A549 (cell line): ENCODE results near the gene TCTN3. TPM values are rescaled to one million over a fixed set of nuclear protein-coding genes. Genes with fewer than 3 reads are reported as not detected.

Experiments
- ATAC-seq, 2 experiments: fragments of 200-7000 bp in 1 of 2; fragments of >200 bp in 1 of 2; cut with Nextera tagmentation in 1 of 2; cut with Tn5 transposase in 1 of 2; 3 replicates each; pipeline versions ENCODE4 v1.8.0 to v1.9.1; 2018 to 2020; ENCODE audit warnings: mild to moderate bottlenecking in 1 of 2, moderate library complexity in 1 of 2
- CTCF ChIA-PET: fragments of 300-600 bp; sonication (Branson Sonifier 250); formaldehyde crosslinking; extraction: SDS; loops from one replicate; lab custom pipeline; 2021; ENCODE audit warnings: antibody characterized with exemption, inconsistent platforms; lab: Yijun Ruan, JAX
- POLR2A ChIA-PET: fragments of 350-600 bp; formaldehyde crosslinking; extraction: SDS; loops from one replicate; lab custom pipeline; 2021; ENCODE audit warnings: antibody characterized with exemption, inconsistent platforms; lab: Yijun Ruan, JAX
- DNase-seq, 2 experiments: peaks; one replicate each; pipeline versions ENCODE4 v3.0.0 to v3.0.0-alpha.2; 2011 to 2016; ENCODE audit warnings: low read depth in 1 of 2, low spot score in 1 of 2
- FAIRE-seq: peaks from 2 replicates; lab custom pipeline; 2011; peaks lifted over from hg19 to GRCh38; lab: Jason Lieb, UNC
- H3K27ac ChIP-seq, 2 experiments: fragments of >200 bp; sonication (Bioruptor Twin); formaldehyde crosslinking; 3 replicates each; pipeline ENCODE4 v1.5.1; 2016 to 2017
- H3K4me1 ChIP-seq: fragments of >200 bp; sonication (Bioruptor Twin); formaldehyde crosslinking; 3 replicates; pipeline ENCODE4 v1.6.1; 2016
- H3K4me2 ChIP-seq: fragments of >200 bp; sonication (Bioruptor Twin); formaldehyde crosslinking; 3 replicates; pipeline ENCODE4 v1.6.1; 2016
- H3K4me3 ChIP-seq: fragments of >200 bp; sonication (Bioruptor Twin); formaldehyde crosslinking; 3 replicates; pipeline ENCODE4 v1.5.1; 2016
- H3K9me3 ChIP-seq: fragments of >200 bp; sonication (Bioruptor Twin); formaldehyde crosslinking; 3 replicates; pipeline ENCODE4 v1.6.1; 2016
- BCL3 ChIP-seq: fragments of >200 bp; sonication (Bioruptor Twin); formaldehyde crosslinking; IDR thresholded peaks from 3 replicates; pipeline ENCODE4 v1.6.1; 2016
- CHD2 ChIP-seq: fragments of 150-350 bp; IDR thresholded peaks from 2 replicates; pipeline ENCODE4 v1.6.1; 2014; ENCODE audit warnings: low read length; ENCODE audit not compliant: partially characterized antibody
- EHMT2 ChIP-seq: fragments of 200-600 bp; sonication (generic); IDR thresholded peaks from 2 replicates; pipeline ENCODE4 v1.6.1; 2016; ENCODE audit warnings: antibody characterized with exemption, low read depth, mild to moderate bottlenecking, moderate library complexity
- FOSB ChIP-seq: fragments of 250-450 bp; sonication (Bioruptor Pico); IDR thresholded peaks from 2 replicates; pipeline ENCODE4 v1.5.0; 2020; ENCODE audit warnings: mild to moderate bottlenecking, moderate library complexity
- FOSL2 ChIP-seq, 2 experiments: fragments of 450-650 bp in 1 of 2; fragments of >200 bp in 1 of 2; sonication (Bioruptor Twin) in 1 of 2; formaldehyde crosslinking; IDR thresholded peaks; 2 replicates each; pipeline versions ENCODE4 v1.5.0 to v1.6.1; 2016 to 2020; ENCODE audit warnings: mild to moderate bottlenecking in 1 of 2, moderate library complexity in 1 of 2
- GATA3 ChIP-seq: IDR thresholded peaks from 2 replicates; pipeline ENCODE4 v1.6.1; 2012; ENCODE audit warnings: borderline replicate concordance
- HMGXB4 ChIP-seq: fragments of 250-450 bp; sonication (Bioruptor Pico); IDR thresholded peaks from 2 replicates; pipeline ENCODE4 v1.5.0; 2021; ENCODE audit warnings: mild to moderate bottlenecking, moderate library complexity, borderline replicate concordance
- HOXA7 ChIP-seq: fragments of 250-450 bp; sonication (Bioruptor Pico); IDR thresholded peaks from 2 replicates; pipeline ENCODE4 v1.5.0; 2020; ENCODE audit warnings: mild to moderate bottlenecking, moderate library complexity
- HOXB13 ChIP-seq: fragments of 250-450 bp; sonication (Bioruptor Pico); IDR thresholded peaks from 2 replicates; pipeline ENCODE4 v1.5.0; 2020; ENCODE audit warnings: low read depth, mild to moderate bottlenecking, moderate library complexity
- HOXB5 ChIP-seq: fragments of 250-450 bp; sonication (Bioruptor Pico); IDR thresholded peaks from 2 replicates; pipeline ENCODE4 v1.5.0; 2020; ENCODE audit warnings: mild to moderate bottlenecking, moderate library complexity
- JUNB ChIP-seq: fragments of >200 bp; sonication (Bioruptor Twin); formaldehyde crosslinking; IDR thresholded peaks from 2 replicates; pipeline ENCODE4 v1.6.1; 2016
- MAX ChIP-seq: IDR thresholded peaks from 2 replicates; pipeline ENCODE4 v1.6.1; 2012
- NFE2L2 ChIP-seq: fragments of 150-350 bp; conservative IDR thresholded peaks from 2 replicates; pipeline ENCODE4 v1.6.1; 2014; ENCODE audit warnings: low read length
- NPAS2 ChIP-seq: fragments of 250-450 bp; sonication (Bioruptor Pico); IDR thresholded peaks from 2 replicates; pipeline ENCODE4 v1.8.0; 2022; ENCODE audit warnings: mild to moderate bottlenecking, moderate library complexity, borderline replicate concordance
- POLR2A ChIP-seq: IDR thresholded peaks from 2 replicates; pipeline ENCODE4 v1.6.1; 2012; ENCODE audit warnings: mild to moderate bottlenecking, low read length
- POLR2AphosphoS2 ChIP-seq: conservative IDR thresholded peaks from 2 replicates; pipeline ENCODE4 v1.6.1; 2012; ENCODE audit warnings: low read length, improper control_type of control experiment, inconsistent platforms
- RAD21 ChIP-seq, 2 experiments: fragments of >200 bp in 1 of 2; sonication (Bioruptor Twin) in 1 of 2; formaldehyde crosslinking in 1 of 2; IDR thresholded peaks in 1 of 2; conservative IDR thresholded peaks in 1 of 2; 2 replicates in 1 of 2; 3 replicates in 1 of 2; pipeline ENCODE4 v1.6.1; 2012 to 2018; ENCODE audit warnings: inconsistent platforms in 1 of 2
- REST ChIP-seq: fragments of 200-600 bp; sonication (generic); IDR thresholded peaks from 2 replicates; pipeline ENCODE4 v1.6.1; 2016; ENCODE audit warnings: antibody characterized with exemption, mild to moderate bottlenecking, moderate library complexity
- SMC3 ChIP-seq: fragments of >200 bp; sonication (Bioruptor Twin); formaldehyde crosslinking; IDR thresholded peaks from 3 replicates; pipeline ENCODE4 v1.6.1; 2018; ENCODE audit warnings: inconsistent platforms
- ZC3H11A ChIP-seq: fragments of 450-650 bp; IDR thresholded peaks from 2 replicates; pipeline ENCODE4 v1.6.1; 2014; ENCODE audit warnings: antibody characterized with exemption, mild to moderate bottlenecking
- ZSCAN20 ChIP-seq: fragments of 250-450 bp; sonication (Bioruptor Pico); IDR thresholded peaks from 2 replicates; pipeline ENCODE4 v1.8.0; 2022; ENCODE audit warnings: mild to moderate bottlenecking, moderate library complexity
- WGBS: methylation state at CpG from one replicate; pipeline ENCODE4 v1.1.6; 2017; ENCODE audit errors: missing lambda C conversion rate; 5-methylcytosine and 5-hydroxymethylcytosine counted together
- polyA plus RNA-seq, 4 experiments: library from polyadenylated mRNA; depleted of rRNA in 3 of 4; stranded (reverse); fragments of >200 nt; fragmentation: RNase III in 1 of 4; extraction: RNeasy Plus Mini Kit Qiagen cat#74134 plus additional on column Dnase treatment in 1 of 4; gene quantifications; 2 replicates in 3 of 4; 3 replicates in 1 of 4; pipeline ENCODE4 v1.2.3, GENCODE V29; 2011 to 2017
- TF ChIP-seq, protein P1 (sequence below): fragments of 450-650 bp; IDR thresholded peaks from 2 replicates; pipeline ENCODE4 v1.6.1; 2014; ENCODE audit warnings: antibody characterized with exemption

The TCTN3 gene
- polyA plus RNA-seq, 2 of the 4 experiments (the other 2 are of a cell fraction): 36.5 to 55.5 TPM

GRCh38 chr10:95656291-95657164 lies 37.2 kb downstream of the TCTN3 start, which contains the start of gene ALDH18A1 (continued):
- no peak for TF ChIP-seq HOXA7 (CRISPR knock-in tag)
- no peak for TF ChIP-seq HOXB13 (CRISPR knock-in tag)
- no peak for TF ChIP-seq RAD21 (conservative IDR thresholded peaks at IDR 0.05 in 1 of 2, IDR thresholded peaks at IDR 0.05 in 1 of 2)
- no peak for TF ChIP-seq GATA3
- TF ChIP-seq, protein P1, sequence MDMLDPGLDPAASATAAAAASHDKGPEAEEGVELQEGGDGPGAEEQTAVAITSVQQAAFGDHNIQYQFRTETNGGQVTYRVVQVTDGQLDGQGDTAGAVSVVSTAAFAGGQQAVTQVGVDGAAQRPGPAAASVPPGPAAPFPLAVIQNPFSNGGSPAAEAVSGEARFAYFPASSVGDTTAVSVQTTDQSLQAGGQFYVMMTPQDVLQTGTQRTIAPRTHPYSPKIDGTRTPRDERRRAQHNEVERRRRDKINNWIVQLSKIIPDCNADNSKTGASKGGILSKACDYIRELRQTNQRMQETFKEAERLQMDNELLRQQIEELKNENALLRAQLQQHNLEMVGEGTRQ: peak; percentile 64
- TF ChIP-seq CHD2: no peak
- no peak for TF ChIP-seq NFE2L2
- TF ChIP-seq POLR2A: peak; percentile 78
- no peak for TF ChIP-seq FOSB (CRISPR knock-in tag)
- TF ChIP-seq HOXB5 (CRISPR knock-in tag): no peak
- no peak for TF ChIP-seq POLR2AphosphoS2
- TF ChIP-seq MAX: peak; percentile 95
- TF ChIP-seq ZC3H11A: no peak
- no peak for TF ChIP-seq REST

GRCh38 chr10:95655571-95656290 lies 38.0 kb downstream of the TCTN3 start:
- Histone ChIP-seq H3K27ac (peak overlapping the region; percentile 86 to 95), H3K4me2 (peak overlapping the region; percentile 91), H3K4me1 (peaks cover 8% of the 10 kb centered on the region; the same call in 1 of the 3 replicates), H3K9me3 (peaks cover 8% of the 10 kb centered on the region; the same call in 1 of the 3 replicates), H3K4me3 (peak overlapping the region; percentile 80)
- POLR2A ChIA-PET: no interaction called here
- peak; percentile 8 to 26 for DNase-seq
- ATAC-seq: peak; percentile 38 to 41
- 8% methylated on average over 20 of the region's 23 CpGs for WGBS
- FAIRE-seq: no peak
- TF ChIP-seq, protein P1: no peak
- no peak for TF ChIP-seq HMGXB4 (CRISPR knock-in tag)
- TF ChIP-seq BCL3: no peak
- TF ChIP-seq NPAS2 (CRISPR knock-in tag): no peak
- TF ChIP-seq REST: no peak
- no peak for TF ChIP-seq FOSL2 (IDR thresholded peaks at IDR 0.05)
- no peak for TF ChIP-seq FOSL2 (CRISPR knock-in tag; IDR thresholded peaks at IDR 0.05)
- TF ChIP-seq POLR2A: no peak
- TF ChIP-seq SMC3: no peak
- no peak for TF ChIP-seq ZSCAN20 (CRISPR knock-in tag)
- no peak for TF ChIP-seq JUNB
- TF ChIP-seq EHMT2: no peak
- CTCF ChIA-PET: interaction anchor here (1.2 kb wide), 1 partner anchor 714 kb away, joined by 3 read pairs; no protein-coding TSS in a partner anchor
